Endodermal cell (in vitro differentiated cells): ENCODE results near the gene RBBP6. TPM values are rescaled to one million over a fixed set of nuclear protein-coding genes. Genes with fewer than 3 reads are reported as not detected.

Experiments
- DNase-seq: peaks from one replicate; pipeline ENCODE4 v3.0.0-alpha.2; 2017
- H3K27ac ChIP-seq: 2 replicates; pipeline ENCODE4 v1.5.1; 2013; ENCODE audit warnings: mild to moderate bottlenecking, low read depth, low read length, moderate library complexity
- H3K27me3 ChIP-seq: 2 replicates; pipeline ENCODE4 v1.6.1; 2013; ENCODE audit warnings: mild to moderate bottlenecking, low read length, moderate library complexity; ENCODE audit not compliant: insufficient read depth, control insufficient read depth, poor library complexity, severe bottlenecking
- H3K36me3 ChIP-seq: 2 replicates; pipeline ENCODE4 v1.7.0; 2013; ENCODE audit warnings: mild to moderate bottlenecking, low read length, moderate library complexity; ENCODE audit not compliant: control insufficient read depth, insufficient read depth
- H3K4me1 ChIP-seq: one replicate; pipeline ENCODE4 v1.7.0; 2013; ENCODE audit warnings: low read length; ENCODE audit not compliant: control insufficient read depth, insufficient read depth
- H3K4me3 ChIP-seq: 2 replicates; pipeline ENCODE4 v1.5.1; 2013; ENCODE audit warnings: mild to moderate bottlenecking, low read length, moderate library complexity
- H3K9ac ChIP-seq: 2 replicates; pipeline ENCODE4 v1.6.1; 2013; ENCODE audit warnings: mild to moderate bottlenecking, low read length, moderate library complexity; ENCODE audit not compliant: poor library complexity, severe bottlenecking; ENCODE audit errors: extremely low read depth
- H3K9me3 ChIP-seq: 2 replicates; pipeline ENCODE4 v1.6.1; 2013; ENCODE audit warnings: mild to moderate bottlenecking, low read length, moderate library complexity; ENCODE audit not compliant: control insufficient read depth
- H3K27ac Mint-ChIP-seq: 2 replicates; pipeline ENCODE4 v1.8.0; 2020; ENCODE audit warnings: mixed read lengths
- H3K27me3 Mint-ChIP-seq: 2 replicates; pipeline ENCODE4 v1.8.0; 2021; ENCODE audit warnings: mild to moderate bottlenecking, mixed read lengths; ENCODE audit not compliant: insufficient read depth
- H3K36me3 Mint-ChIP-seq: 2 replicates; pipeline ENCODE4 v1.8.0; 2020; ENCODE audit warnings: low read depth, mixed read lengths
- H3K4me1 Mint-ChIP-seq: 2 replicates; pipeline ENCODE4 v1.8.0; 2020; ENCODE audit warnings: mixed read lengths
- H3K4me3 Mint-ChIP-seq: 2 replicates; pipeline ENCODE4 v1.8.0; 2020; ENCODE audit warnings: mild to moderate bottlenecking, moderate library complexity, mixed read lengths
- H3K9me3 Mint-ChIP-seq: 2 replicates; pipeline ENCODE4 v1.8.0; 2020; ENCODE audit warnings: mild to moderate bottlenecking, mixed read lengths
- WGBS, 2 experiments: methylation state at CpG; one replicate each; pipeline versions ENCODE4 v1.1.5 to v1.1.7; 2013; ENCODE audit warnings: missing lambda C conversion rate in 2 of 2, mixed read lengths in 1 of 2; ENCODE audit not compliant: insufficient coverage in 1 of 2, insufficient read length in 1 of 2; 5-methylcytosine and 5-hydroxymethylcytosine counted together
- total RNA-seq, 2 donors: library from RNA; stranded (reverse); fragmentation: NEBNext Ultra II Directional in 1 of 2; extraction: Animal tissue kit (Norgen Biotek cat#: 25700) in 1 of 2; gene quantifications; 2 replicates in 1 of 2; 3 replicates in 1 of 2; pipeline ENCODE4 v1.2.1, GENCODE V29; 2021
- TF ChIP-seq, protein P1 (sequence below): fragments of 200-600 bp; sonication (generic); conservative IDR thresholded peaks from 2 replicates; pipeline ENCODE4 v1.5.0; 2021; ENCODE audit warnings: antibody characterized with exemption, mild to moderate bottlenecking

RBBP6 gene
- total RNA-seq, 2 donors from 2014 or later: 70.3 to 76.6 TPM

DNA sequence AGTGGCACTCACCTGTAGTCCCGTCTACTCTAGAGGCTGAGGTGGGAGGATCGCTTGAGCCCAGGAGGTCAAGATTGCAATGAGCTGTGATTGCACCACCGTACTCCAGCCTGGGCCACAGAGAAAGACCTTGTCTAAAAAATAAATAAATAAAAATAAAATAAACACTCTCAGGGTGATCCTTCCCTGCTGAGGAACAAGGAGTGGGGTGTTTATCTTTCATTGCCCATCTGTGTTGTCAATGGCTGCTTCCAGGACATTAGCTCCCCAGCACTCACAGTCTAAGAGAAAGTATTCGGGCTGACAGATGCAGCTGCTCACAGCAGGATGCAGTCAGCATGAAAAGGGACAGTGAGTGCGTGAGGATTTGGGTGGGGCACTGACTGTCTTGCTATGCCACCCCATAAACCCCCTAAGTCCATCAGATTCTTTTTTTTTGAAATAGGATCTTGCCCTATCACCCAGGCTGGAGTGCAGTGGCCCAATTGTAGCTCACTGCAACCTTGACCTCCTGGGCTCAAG, 31.3 kb upstream of the RBBP6 start:
- 83 to 100% methylated on average over 2 to 4 of the region's 5 CpGs for WGBS, 2 experiments
- Histone ChIP-seq H3K4me3 (no peak overlapping the region), H3K36me3 (no peaks in the 10 kb centered on the region), H3K9ac (no peak overlapping the region), H3K27ac (no peak overlapping the region), H3K27me3 (peaks cover 8% of the 10 kb centered on the region), H3K9me3 (no peaks in the 10 kb centered on the region), H3K4me1 (no peaks in the 10 kb centered on the region)
- Mint-ChIP-seq H3K27ac (no peak overlapping the region), H3K4me3 (no peak overlapping the region), H3K9me3 (peaks cover 5% of the 10 kb centered on the region), H3K27me3 (peaks cover 13% of the 10 kb centered on the region), H3K4me1 (no peaks in the 10 kb centered on the region), H3K36me3 (no peaks in the 10 kb centered on the region)
- TF ChIP-seq, protein P1, sequence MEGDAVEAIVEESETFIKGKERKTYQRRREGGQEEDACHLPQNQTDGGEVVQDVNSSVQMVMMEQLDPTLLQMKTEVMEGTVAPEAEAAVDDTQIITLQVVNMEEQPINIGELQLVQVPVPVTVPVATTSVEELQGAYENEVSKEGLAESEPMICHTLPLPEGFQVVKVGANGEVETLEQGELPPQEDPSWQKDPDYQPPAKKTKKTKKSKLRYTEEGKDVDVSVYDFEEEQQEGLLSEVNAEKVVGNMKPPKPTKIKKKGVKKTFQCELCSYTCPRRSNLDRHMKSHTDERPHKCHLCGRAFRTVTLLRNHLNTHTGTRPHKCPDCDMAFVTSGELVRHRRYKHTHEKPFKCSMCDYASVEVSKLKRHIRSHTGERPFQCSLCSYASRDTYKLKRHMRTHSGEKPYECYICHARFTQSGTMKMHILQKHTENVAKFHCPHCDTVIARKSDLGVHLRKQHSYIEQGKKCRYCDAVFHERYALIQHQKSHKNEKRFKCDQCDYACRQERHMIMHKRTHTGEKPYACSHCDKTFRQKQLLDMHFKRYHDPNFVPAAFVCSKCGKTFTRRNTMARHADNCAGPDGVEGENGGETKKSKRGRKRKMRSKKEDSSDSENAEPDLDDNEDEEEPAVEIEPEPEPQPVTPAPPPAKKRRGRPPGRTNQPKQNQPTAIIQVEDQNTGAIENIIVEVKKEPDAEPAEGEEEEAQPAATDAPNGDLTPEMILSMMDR: no peak
- no peak for DNase-seq

DNA sequence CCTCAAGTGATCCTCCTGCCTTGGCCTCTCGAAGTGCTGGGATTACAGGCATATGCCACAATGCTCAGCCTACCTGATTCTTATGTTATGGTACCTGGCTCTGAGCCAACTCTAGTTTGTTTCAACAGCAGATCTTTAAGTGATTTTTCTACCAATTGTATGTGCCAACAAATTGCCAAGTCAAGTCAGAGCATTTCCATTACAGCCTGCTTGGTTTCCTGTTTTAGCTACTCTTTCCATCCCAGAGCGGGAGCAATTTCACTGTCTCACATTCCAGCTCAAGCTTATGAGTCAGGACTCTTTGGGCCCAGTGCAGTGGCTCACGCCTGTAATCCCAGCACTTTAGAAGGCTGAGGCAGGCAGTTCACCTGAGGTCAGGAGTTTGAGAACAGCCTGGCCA, 30.8 kb upstream of the RBBP6 start:
- Histone ChIP-seq H3K27me3 (peaks cover 8% of the 10 kb centered on the region), H3K4me1 (no peaks in the 10 kb centered on the region), H3K36me3 (no peaks in the 10 kb centered on the region), H3K9ac (no peak overlapping the region), H3K4me3 (no peak overlapping the region), H3K27ac (no peak overlapping the region), H3K9me3 (no peaks in the 10 kb centered on the region)
- TF ChIP-seq, protein P1: no peak
- Mint-ChIP-seq H3K9me3 (peaks cover 5% of the 10 kb centered on the region), H3K27ac (no peak overlapping the region), H3K4me3 (no peak overlapping the region), H3K4me1 (no peaks in the 10 kb centered on the region), H3K36me3 (no peaks in the 10 kb centered on the region), H3K27me3 (peaks cover 15% of the 10 kb centered on the region)
- no peak for DNase-seq
- WGBS, 2 experiments: 94 to 95% methylated on average over 3 of the region's 3 CpGs

DNA sequence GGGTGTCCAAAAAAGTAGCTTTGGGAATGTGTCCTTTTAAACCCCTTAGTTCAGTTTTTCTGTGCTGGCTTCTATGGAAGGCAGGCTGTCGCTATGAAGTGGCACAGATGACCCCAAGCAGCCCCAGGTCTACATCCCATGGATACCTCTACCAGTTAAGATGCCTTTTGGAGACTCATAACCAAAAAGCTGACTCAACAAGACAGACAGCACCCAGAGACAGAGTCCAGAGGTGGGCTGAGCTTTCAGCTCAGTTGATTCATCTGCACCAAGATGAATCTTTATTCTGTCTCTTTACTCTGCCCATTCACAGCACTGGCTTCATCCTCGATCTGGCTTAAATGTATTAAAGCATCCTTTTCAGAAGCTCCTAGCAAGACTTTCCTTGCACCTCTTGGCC, 29.8 kb upstream of the RBBP6 start:
- 94 to 98% methylated on average over 2 of the region's 2 CpGs for WGBS, 2 experiments
- Histone ChIP-seq H3K9me3 (no peaks in the 10 kb centered on the region), H3K9ac (no peak overlapping the region), H3K4me1 (no peaks in the 10 kb centered on the region), H3K27ac (no peak overlapping the region), H3K27me3 (peaks cover 8% of the 10 kb centered on the region), H3K4me3 (no peak overlapping the region), H3K36me3 (no peaks in the 10 kb centered on the region)
- Mint-ChIP-seq H3K36me3 (no peaks in the 10 kb centered on the region), H3K27me3 (peaks cover 18% of the 10 kb centered on the region), H3K27ac (no peak overlapping the region), H3K4me3 (no peak overlapping the region), H3K4me1 (no peaks in the 10 kb centered on the region), H3K9me3 (peaks cover 5% of the 10 kb centered on the region)
- no peak for DNase-seq
- TF ChIP-seq, protein P1: no peak
